T-helper 1 cell (primary cell): Measurements from ENCODE around the gene ITPA.
A peak's percentile ranks its signal among the peaks of the same experiment; 100 is the strongest.
"Not testable (repeated sequence)": the region's sequence is repeated elsewhere in the genome, so short reads cannot be mapped to it uniquely, and the experiment has no call there.

Source experiments
- DNase-seq, 5 donors: peaks; one replicate each; pipeline ENCODE4 v3.0.0-alpha.2; 2012 to 2020

The ITPA gene

GRCh38 chr20:3202965-3203314 is 6.4 kb upstream of the ITPA start:
- DNase-seq = no peak

DNA sequence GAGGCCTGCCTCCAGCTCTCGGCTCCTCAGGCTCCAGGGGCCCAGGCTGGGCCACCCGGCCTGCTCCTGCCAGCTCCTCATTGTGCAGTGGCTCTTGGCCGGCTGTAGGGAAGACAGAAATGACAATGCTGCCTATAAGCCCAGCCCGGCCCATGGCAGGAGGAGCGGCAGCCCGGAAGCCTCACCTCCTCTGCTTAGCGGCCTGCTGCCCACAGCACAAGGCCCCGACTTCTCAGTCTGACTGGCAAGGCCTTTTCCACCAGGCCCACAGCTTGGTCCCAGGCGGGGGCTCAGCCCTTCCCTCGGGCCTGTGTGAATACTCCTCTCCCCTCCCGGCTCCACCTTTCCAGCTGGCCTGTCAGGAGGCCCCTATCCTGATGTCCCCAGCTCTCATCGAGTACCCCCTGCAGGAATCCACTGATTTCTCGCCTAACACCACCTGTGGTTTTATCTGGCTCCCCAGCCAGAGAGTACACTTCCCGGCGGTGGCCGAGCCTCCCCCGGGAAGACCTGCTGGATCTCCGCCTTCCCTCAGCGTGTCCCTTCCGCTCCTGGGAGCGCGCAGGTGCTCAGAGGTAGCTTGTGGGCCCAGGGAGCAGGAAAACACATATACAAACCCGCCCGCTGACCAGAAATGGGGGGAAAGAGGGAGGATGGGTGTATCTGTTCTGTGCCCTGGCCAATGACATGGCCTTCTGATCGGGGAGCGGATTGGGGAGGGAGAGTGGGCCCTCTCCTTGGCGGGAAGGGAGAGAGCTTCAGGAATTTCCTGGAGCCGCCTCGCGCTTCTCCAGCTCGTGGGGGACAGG is 5.8 kb upstream of the ITPA start:
- peak in 1 of 5 donors; percentile 72 for DNase-seq

DNA sequence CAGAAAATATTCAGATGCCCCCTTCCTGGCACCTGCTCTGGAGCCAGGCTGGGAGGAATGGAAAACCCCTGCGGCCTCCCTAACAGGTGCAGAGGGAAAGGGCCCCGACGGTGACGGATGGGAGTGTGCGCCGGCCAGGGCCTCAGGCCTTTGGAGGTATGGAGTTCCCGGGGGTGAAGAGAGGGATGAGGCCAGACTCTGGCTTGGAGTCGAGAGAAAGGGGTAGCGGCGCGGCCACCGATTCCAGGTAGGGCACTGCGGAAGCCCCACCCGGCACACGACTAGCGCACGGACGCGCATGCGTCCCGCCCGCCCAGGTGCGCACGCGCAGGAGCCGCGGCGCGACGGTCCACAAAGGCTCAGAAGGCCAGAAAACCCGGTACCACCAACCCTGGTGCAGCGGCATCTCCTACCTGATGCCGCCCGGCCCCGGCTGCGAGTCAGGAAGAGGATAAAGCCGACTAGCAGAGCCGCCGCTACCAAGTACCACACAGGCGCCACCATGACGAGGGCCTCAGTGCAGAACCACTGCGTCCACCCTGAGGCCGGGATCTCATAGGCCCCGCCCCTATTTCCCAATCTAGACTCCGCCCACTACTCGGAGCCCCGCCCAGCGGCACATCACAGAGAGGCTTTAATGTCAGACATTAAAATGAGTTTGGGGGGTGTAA is 5.0 kb upstream of the ITPA start, which contains the start of gene DDRGK1:
Gene DDRGK1, minus strand, starts transcription at position 559 of the 671 bp plus-strand sequence. Its CDS starts 55 bp downstream, at position 504.
- peak; percentile 70 to 91 (median 84) for DNase-seq

DNA sequence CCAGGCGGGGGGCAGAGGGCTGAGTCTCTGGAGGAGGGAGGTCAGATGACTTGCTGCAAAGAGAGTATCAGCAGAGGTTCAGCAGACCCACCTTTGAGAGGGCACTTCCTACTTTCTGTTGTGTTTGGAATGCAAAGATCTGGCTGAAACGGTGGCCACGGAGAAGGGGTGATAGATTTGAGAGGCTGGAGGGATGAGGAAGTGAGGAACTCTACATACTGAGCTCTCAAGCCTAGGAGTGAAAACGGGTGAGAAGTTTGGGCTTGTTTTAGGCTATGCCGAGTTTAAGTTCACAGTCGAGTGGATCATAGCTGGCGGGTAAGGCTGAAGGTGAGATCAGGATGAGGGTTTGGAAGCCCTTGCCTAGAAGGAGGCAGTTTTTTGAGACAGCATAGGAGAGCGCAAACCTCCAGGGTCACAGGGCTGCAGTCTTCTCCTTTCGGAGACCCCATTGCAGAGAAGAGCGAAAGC is 477 bp upstream of the ITPA start:
- peak in 1 of 5 donors; percentile 22 for DNase-seq

DNA sequence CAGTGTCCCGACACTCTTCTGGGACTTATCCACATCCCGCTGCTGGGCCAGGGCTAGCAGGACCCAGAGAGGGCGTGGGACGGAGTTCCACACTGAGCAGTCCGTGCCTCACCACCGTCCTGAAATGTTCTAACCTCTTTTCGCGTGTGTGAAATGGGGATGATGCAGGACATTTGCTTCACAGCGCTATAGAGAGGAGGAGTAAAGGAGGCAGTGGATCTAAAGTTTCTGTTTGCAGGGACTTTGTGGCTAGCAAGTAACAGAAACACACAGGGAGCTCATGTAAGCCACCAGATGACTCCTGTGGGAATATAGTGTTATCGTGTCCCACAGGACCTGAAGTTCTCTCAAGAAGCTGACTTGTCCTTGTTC is 634 bp downstream of the ITPA start:
- DNase-seq = peak in 1 of 5 donors; percentile 13

DNA sequence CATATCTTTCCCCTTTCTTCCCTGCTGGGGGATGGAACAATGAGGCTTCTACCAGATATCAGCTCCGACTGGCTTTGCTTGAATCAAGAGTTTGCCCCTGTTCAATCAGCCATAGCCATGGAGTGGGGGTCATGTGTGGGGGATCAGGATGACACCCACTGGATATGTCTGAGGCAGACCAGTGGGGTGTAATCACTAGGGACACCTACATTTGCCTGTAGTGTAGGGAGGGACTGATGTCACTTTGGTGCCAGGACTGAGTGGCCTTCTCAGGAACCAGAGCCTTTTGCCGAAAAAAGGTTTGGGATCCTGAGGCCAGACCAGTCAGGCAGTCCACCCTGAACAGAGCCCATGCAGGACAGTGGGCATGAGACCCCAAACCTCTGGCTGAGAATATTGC is 1.0 kb downstream of the ITPA start:
- no peak for DNase-seq

GRCh38 chr20:3213226-3213625 is 3.9 kb downstream of the ITPA start:
- no peak for DNase-seq

- not testable (repeated sequence) for DNase-seq
These were observed 6.1 kb downstream of the ITPA start for GRCh38 chr20:3215359-3215917.

- DNase-seq = peak in 4 of 5 donors; percentile 50 to 65 (median 58)
These were observed 9.2 kb downstream of the ITPA start for GRCh38 chr20:3218307-3218988.

GRCh38 chr20:3221398-3222226 is 12.3 kb downstream of the ITPA start:
- no peak for DNase-seq

DNA sequence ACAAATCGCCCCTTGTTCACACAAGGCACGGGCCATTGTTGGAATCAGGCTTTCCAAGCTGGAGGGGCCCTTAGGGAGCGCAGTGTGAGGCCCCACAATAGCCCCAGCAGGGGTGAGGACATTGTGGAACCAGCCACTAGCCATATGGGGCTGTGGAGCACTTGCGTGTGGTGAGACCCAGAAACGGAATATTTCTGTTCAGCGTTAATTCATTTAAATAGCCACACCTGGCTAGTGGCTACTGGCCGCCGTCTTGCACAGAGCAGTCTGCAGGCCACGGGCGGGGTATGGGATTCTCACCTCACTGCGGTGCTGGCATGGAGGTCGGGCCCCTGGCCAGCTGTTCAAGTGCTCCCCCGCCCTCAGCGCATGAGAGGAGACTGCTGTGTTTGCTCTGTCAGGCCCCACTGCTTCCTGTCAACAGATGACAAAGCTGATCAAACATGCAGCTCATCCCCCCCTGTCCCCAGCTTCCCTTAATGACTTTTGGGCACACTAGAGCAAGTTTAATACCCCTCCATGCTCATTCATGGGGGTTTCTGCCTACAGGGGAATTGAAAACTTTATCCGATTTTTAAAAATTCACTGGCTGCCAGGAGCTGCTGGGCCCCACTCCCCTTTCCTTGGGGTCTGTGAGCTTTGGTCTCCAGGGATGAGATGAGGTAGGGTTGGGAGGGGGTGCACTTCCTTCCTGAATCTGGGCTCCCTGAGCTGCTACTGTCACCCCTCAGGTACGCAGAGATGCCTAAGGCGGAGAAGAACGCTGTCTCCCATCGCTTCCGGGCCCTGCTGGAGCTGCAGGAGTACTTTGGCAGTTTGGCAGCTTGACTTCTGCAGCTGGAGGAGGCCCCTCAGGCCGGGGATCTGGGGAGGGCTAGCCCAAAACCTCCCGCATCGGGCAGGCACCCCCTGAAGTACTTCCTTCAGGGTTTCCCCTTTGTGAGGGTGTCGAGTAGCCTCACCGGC is 13.6 kb downstream of the ITPA start:
- peak in 1 of 5 donors; percentile 41 for DNase-seq

- DNase-seq = no peak
These were observed 14.3 kb downstream of the ITPA start for GRCh38 chr20:3223651-3223993.

DNA sequence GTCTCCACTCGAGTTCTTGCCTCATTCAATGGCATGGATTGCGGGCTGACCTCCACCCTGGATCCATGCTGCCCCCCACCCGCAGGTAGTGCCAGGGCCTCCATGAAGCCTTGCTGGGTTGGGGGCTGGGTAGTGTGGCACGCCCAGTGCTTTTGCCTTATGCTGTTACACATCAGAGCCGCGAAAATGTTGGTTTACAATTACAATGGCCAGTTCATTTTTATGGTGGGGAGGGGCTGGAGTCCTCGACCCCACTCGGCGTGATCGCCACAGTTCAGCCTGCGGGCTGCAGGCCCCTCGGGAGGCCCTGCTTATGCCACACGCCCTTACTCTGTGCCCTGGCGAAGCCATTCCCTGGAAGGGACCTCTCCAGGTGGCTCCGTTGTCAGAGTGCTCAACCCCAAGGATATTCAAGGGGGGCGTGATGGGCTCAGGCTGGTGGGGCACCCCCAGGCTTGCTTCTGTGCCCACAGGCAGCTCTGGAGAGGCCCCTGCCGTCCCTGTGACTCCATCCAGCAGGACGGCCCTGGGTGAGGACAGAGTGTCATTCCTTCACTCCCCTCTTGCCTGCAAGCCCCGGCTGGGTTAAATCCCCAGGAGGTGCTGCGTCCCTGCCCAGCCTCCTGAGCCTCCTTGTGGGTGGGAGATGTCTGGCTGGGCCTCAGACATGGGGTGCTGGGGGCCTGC is 14.8 kb downstream of the ITPA start:
- DNase-seq = no peak

DNA sequence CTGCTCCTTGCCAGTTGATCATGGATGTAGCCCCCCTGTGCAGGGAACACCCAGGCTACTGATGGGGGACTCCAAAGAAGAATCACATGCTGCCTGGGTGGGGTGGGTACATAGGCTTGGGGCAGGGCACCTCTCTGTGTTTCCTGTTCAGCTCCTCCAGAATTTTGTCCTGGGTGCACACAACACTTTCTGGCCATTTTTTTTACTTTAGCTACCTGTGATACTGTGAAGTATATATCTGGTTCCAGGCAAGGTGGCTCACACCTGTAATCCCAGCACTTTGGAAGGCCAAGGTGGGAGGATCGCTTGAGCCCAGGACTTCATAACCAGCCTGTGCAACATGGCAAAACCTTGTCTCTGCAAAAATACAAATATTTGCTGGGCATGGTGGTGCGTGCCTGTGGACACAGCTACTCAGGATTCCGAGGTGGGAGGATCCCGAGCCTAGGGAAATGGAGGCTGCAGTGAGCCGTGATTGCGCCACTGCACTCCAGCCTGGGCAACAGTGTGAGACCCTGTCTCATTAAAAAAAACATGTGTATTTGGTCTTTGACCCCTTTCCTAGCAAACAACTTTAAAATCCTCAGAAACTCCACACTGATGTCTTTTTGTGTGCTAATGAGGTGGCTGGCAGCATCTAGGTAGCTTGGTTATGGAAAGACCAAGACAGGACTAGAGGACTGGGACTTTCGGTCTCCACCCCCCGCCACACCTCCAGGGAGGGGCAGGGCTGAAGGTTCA is 15.6 kb downstream of the ITPA start:
- DNase-seq = no peak

DNA sequence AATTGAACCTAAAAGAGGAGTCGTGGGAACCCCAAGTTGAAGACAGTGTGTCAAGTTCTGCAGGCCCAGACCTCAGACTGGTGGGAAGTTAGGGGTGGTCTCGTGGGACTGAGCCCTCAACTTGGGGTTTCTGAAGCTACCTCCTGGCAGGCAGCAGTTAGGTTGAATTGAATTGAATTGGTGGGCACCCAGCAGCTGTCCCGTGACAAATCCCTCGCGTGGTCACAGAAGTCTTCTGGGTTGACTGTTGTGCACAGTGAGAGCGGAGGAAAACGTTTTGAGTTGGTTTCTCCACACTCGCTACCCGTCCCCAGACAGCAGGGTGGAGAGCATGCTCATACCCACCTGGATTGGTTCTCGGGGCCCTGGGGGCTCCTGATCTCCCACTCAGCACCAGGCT is 16.8 kb downstream of the ITPA start:
- DNase-seq = no peak

DNA sequence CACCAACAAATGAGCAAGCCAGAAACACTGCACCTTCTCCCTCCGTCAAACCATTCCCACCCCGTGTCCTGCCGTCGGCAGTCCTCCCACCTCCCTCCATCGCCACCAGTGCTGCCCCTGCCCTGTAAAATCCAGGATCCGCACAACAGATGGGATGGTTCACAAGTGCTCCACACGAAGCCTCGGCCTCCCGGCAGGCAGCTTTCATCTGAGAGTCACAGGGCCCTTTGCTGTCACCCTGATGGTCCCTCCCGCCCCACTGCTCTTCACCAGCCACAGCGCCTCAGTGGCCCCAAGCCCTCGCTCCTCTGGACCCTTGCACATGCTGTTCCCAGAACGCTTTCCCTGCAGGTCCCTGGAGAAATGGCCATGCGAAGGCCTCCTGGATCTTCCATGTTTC is 17.6 kb downstream of the ITPA start:
- DNase-seq = no peak

DNA sequence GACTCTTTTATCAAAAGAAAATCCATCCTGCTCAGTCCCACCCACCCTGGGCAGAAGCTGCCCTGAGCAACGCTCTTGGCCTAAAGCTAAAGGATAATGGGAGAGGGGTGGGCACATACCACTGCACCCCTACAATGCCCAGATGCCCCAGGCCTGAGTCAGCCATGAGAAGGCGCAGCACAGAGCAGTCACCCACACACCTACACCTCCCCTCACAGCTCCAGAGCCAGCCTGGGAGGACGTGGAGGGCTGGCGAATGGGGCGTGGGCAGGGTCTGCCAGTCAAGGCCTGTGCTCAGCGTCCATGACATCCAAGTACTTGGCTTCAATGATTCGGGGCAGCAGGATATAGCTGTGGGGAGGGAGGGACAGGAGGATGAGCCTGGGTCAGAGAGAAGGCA is 18.2 kb downstream of the ITPA start:
- DNase-seq = no peak

DNA sequence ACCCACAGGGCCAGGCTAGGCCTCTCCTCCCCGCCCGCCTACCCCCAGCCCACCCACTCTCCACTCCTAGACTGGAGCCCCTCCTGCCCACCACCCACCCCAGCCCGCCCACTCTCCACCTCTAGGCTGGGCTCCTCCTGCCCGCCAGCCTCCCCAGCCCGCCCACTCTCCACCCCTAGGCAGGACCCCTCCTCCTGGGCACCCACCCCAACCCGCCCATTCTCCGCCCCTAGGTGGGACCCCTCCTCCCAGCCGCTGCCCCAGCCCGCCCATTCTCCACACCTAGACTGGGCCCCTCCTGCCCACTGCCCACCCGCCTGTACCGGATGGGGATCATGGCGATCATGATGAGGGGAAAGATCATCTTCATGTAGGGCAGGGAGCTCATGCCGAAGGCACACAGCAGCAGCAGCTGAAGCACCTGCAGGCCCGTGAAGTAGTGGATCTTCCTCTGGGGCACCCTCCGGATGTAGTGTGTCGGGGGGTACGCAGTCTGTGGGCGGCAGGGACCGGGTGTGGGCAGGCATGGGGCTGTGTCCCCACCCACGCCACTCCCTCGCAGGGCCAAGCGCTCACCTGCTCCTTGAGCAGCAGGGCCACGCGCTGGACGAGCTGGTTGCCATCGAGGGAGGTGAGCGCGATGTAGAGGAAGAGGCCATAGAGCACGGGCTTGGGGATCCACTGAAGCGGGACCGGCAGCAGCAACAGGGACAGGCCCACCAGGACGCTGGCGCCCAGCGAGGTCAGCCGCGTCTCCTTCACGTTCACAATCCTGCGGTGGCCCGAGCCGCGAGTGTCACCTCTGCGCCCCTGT is 18.8 kb downstream of the ITPA start:
- DNase-seq = no peak

DNA sequence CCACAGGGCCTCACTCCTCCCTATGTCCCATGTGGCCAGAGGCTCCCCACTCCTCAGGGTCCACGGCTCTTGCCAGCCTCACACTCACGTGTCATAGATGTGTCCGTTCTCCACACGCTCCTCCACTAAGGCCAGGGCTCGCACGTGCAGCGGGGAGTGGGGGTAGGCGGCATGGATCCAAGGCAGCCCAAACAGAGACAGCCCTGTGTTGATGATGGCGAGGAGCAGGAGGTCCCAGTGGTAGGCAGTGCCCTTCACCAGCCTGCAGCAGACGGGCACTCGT is 19.4 kb downstream of the ITPA start:
- no peak for DNase-seq
